Liver (tissue), 9 donors: Measurements from ENCODE around the gene SUGCT. TPM values are rescaled to one million over a fixed set of nuclear protein-coding genes. Genes with fewer than 3 reads are reported as not detected.

Source experiments
- DNase-seq: peaks from one replicate; pipeline ENCODE4 v3.0.0-alpha.2; 2017; ENCODE audit warnings: low spot score
- H3K27ac ChIP-seq, 2 donors: one replicate each; pipeline ENCODE4 v1.7.0; 2013; ENCODE audit warnings: inconsistent platforms in 2 of 2, low read length in 2 of 2, control low read depth in 1 of 2, low read depth in 1 of 2, mild to moderate bottlenecking in 1 of 2
- H3K27me3 ChIP-seq, 4 donors: one replicate each; pipeline versions ENCODE4 v1.6.1 to v1.7.0; 2013; ENCODE audit warnings: low read length in 3 of 4, inconsistent platforms in 1 of 4, mild to moderate bottlenecking in 1 of 4, moderate library complexity in 1 of 4; ENCODE audit not compliant: control insufficient read depth in 4 of 4, insufficient read depth in 4 of 4
- H3K36me3 ChIP-seq, 4 donors: one replicate each; pipeline versions ENCODE4 v1.6.1 to v1.7.0; 2013; ENCODE audit warnings: low read length in 3 of 4, mild to moderate bottlenecking in 3 of 4, low read depth in 1 of 4, moderate library complexity in 1 of 4; ENCODE audit not compliant: control insufficient read depth in 4 of 4, insufficient read depth in 3 of 4
- H3K4me1 ChIP-seq, 4 donors: one replicate each; pipeline versions ENCODE4 v1.6.1 to v1.7.0; 2013; ENCODE audit warnings: low read length in 3 of 4, mild to moderate bottlenecking in 3 of 4, moderate library complexity in 1 of 4; ENCODE audit not compliant: control insufficient read depth in 4 of 4, insufficient read depth in 4 of 4
- H3K4me3 ChIP-seq, 3 donors: one replicate each; pipeline versions ENCODE4 v1.6.1 to v1.7.0; 2013; ENCODE audit warnings: low read length in 3 of 3, control low read depth in 1 of 3, low read depth in 1 of 3, mild to moderate bottlenecking in 1 of 3
- H3K9ac ChIP-seq, 2 donors: one replicate each; pipeline ENCODE4 v1.7.0; 2013; ENCODE audit warnings: low read length in 2 of 2, mild to moderate bottlenecking in 2 of 2, moderate library complexity in 2 of 2, control low read depth in 1 of 2, low read depth in 1 of 2
- H3K9me3 ChIP-seq, 4 donors: one replicate each; pipeline versions ENCODE4 v1.6.1 to v1.7.0; 2013; ENCODE audit warnings: low read length in 3 of 4; ENCODE audit not compliant: control insufficient read depth in 4 of 4
- EGR1 ChIP-seq, 2 donors: IDR thresholded peaks; 2 replicates each; pipeline ENCODE4 v1.6.1; 2016 to 2018; ENCODE audit warnings: antibody characterized with exemption in 2 of 2, low read depth in 2 of 2
- FOXA1 ChIP-seq: IDR thresholded peaks from 2 replicates; pipeline ENCODE4 v1.6.1; 2016; ENCODE audit warnings: antibody characterized with exemption
- FOXA2 ChIP-seq: IDR thresholded peaks from 2 replicates; pipeline ENCODE4 v1.6.1; 2016; ENCODE audit warnings: antibody characterized with exemption
- HNF4A ChIP-seq, 2 donors: conservative IDR thresholded peaks; 2 replicates each; pipeline ENCODE4 v1.6.1; 2016; ENCODE audit warnings: antibody characterized with exemption in 2 of 2, mild to moderate bottlenecking in 2 of 2
- HNF4G ChIP-seq: IDR thresholded peaks from 2 replicates; pipeline ENCODE4 v1.6.1; 2016; ENCODE audit warnings: antibody characterized with exemption
- JUND ChIP-seq, 2 donors: IDR thresholded peaks; 2 replicates each; pipeline ENCODE4 v1.6.1; 2016; ENCODE audit warnings: antibody characterized with exemption in 2 of 2
- NR2F2 ChIP-seq: IDR thresholded peaks from 2 replicates; pipeline ENCODE4 v1.6.1; 2016; ENCODE audit warnings: antibody characterized with exemption
- RAD21 ChIP-seq, 2 donors: IDR thresholded peaks; 2 replicates each; pipeline ENCODE4 v1.6.1; 2016; ENCODE audit warnings: antibody characterized with exemption in 2 of 2, mild to moderate bottlenecking in 2 of 2
- RXRA ChIP-seq, 2 donors: IDR thresholded peaks; 2 replicates each; pipeline ENCODE4 v1.6.1; 2017 to 2018; ENCODE audit warnings: antibody characterized with exemption in 2 of 2, mild to moderate bottlenecking in 1 of 2
- SP1 ChIP-seq: IDR thresholded peaks from 2 replicates; pipeline ENCODE4 v1.6.1; 2018; ENCODE audit warnings: antibody characterized with exemption, mild to moderate bottlenecking
- TAF1 ChIP-seq: conservative IDR thresholded peaks from 2 replicates; pipeline ENCODE4 v1.6.1; 2016; ENCODE audit warnings: antibody characterized with exemption, mild to moderate bottlenecking
- YY1 ChIP-seq: IDR thresholded peaks from 2 replicates; pipeline ENCODE4 v1.6.1; 2016; ENCODE audit warnings: antibody characterized with exemption, mild to moderate bottlenecking
- WGBS: extraction: QIAGEN DNeasy Blood & Tissue Kit; methylation state at CpG from one replicate; pipeline ENCODE4 v1.1.7; 2013; 5-methylcytosine and 5-hydroxymethylcytosine counted together
- polyA plus RNA-seq, 2 donors: library from polyadenylated mRNA; stranded (reverse) in 1 of 2; unstranded in 1 of 2; fragments of 200-250 nt in 1 of 2; fragments of >200 nt in 1 of 2; fragmentation: Nextera tagmentation in 1 of 2; extraction: Ambion mirVana in 1 of 2; gene quantifications; one replicate each; pipeline versions ENCODE4 v1.2.1 to v1.2.3, GENCODE V29; 2013 to 2015
- total RNA-seq, 2 donors: library from RNA; depleted of rRNA; stranded (reverse); fragments of >200 nt; gene quantifications; one replicate each; pipeline ENCODE4 v1.2.3, GENCODE V29; 2014
- TF ChIP-seq, protein P1 (sequence below): IDR thresholded peaks from 2 replicates; pipeline ENCODE4 v1.6.1; 2016; ENCODE audit warnings: antibody characterized with exemption, mild to moderate bottlenecking
- TF ChIP-seq, protein P2 (sequence below): IDR thresholded peaks from 2 replicates; pipeline ENCODE4 v1.6.1; 2016; ENCODE audit warnings: antibody characterized with exemption
- TF ChIP-seq, protein P3 (sequence below): fragments of 150-350 bp; IDR thresholded peaks from 2 replicates; pipeline ENCODE4 v1.5.1; 2017; ENCODE audit warnings: improper control_type of control experiment, low read depth, low read length; ENCODE audit not compliant: missing input control
- TF ChIP-seq, protein P4 (sequence below): IDR thresholded peaks from 2 replicates; pipeline ENCODE4 v1.6.1; 2016; ENCODE audit warnings: antibody characterized with exemption
- TF ChIP-seq, protein P5 (sequence below): IDR thresholded peaks from 2 replicates; pipeline ENCODE4 v1.6.1; 2016; ENCODE audit warnings: antibody characterized with exemption
- donor health status: healthy.
- donor health status: healthy.
- donor health status: healthy.
- donor health status: healthy.
- donor health status: healthy.

Gene SUGCT
- total and polyA plus RNA-seq, 4 donors = 6.2 to 11.9 (median 9.9) TPM

DNA sequence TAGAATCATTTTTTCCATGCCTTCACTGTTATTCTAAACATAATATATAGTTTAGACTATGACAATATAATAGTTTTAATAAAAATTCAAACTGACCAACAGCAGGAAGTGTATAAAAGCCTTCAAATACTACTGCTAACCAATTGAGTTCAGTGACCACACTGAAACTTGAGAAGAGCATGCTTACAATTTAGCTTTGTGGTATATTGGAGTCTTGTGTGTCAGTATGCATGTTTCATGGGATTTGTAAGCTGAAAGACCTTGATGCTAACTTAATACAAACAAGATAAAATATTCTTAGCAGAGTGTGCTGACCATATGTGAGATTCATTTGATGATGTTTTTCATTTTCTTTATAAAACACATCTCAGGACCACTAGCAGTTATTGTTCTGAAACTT is 395.5 kb downstream of the SUGCT start:
- Histone ChIP-seq H3K27me3 (no peaks in the 10 kb centered on the region), H3K27ac (no peak overlapping the region), H3K9ac (no peak overlapping the region), H3K4me1 (no peaks in the 10 kb centered on the region), H3K9me3 (no peaks in the 10 kb centered on the region), H3K36me3 (no peaks in the 10 kb centered on the region), H3K4me3 (no peak overlapping the region)
- TF ChIP-seq, protein P1, sequence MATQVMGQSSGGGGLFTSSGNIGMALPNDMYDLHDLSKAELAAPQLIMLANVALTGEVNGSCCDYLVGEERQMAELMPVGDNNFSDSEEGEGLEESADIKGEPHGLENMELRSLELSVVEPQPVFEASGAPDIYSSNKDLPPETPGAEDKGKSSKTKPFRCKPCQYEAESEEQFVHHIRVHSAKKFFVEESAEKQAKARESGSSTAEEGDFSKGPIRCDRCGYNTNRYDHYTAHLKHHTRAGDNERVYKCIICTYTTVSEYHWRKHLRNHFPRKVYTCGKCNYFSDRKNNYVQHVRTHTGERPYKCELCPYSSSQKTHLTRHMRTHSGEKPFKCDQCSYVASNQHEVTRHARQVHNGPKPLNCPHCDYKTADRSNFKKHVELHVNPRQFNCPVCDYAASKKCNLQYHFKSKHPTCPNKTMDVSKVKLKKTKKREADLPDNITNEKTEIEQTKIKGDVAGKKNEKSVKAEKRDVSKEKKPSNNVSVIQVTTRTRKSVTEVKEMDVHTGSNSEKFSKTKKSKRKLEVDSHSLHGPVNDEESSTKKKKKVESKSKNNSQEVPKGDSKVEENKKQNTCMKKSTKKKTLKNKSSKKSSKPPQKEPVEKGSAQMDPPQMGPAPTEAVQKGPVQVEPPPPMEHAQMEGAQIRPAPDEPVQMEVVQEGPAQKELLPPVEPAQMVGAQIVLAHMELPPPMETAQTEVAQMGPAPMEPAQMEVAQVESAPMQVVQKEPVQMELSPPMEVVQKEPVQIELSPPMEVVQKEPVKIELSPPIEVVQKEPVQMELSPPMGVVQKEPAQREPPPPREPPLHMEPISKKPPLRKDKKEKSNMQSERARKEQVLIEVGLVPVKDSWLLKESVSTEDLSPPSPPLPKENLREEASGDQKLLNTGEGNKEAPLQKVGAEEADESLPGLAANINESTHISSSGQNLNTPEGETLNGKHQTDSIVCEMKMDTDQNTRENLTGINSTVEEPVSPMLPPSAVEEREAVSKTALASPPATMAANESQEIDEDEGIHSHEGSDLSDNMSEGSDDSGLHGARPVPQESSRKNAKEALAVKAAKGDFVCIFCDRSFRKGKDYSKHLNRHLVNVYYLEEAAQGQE = no peak
- TF ChIP-seq NR2F2 (no peak), FOXA2 (no peak), TAF1 (no peak), HNF4G (no peak), RAD21 (IDR thresholded peaks at IDR 0.05) (no peak), EGR1 (IDR thresholded peaks at IDR 0.05; ENCODE audit: low read depth in 2 of 2) (no peak), YY1 (no peak), FOXA1 (no peak), JUND (IDR thresholded peaks at IDR 0.05) (no peak), SP1 (no peak), RXRA (IDR thresholded peaks at IDR 0.05) (no peak), HNF4A (conservative IDR thresholded peaks at IDR 0.05) (no peak)
- TF ChIP-seq, protein P2, sequence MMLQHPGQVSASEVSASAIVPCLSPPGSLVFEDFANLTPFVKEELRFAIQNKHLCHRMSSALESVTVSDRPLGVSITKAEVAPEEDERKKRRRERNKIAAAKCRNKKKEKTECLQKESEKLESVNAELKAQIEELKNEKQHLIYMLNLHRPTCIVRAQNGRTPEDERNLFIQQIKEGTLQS = no peak
- TF ChIP-seq, protein P3, sequence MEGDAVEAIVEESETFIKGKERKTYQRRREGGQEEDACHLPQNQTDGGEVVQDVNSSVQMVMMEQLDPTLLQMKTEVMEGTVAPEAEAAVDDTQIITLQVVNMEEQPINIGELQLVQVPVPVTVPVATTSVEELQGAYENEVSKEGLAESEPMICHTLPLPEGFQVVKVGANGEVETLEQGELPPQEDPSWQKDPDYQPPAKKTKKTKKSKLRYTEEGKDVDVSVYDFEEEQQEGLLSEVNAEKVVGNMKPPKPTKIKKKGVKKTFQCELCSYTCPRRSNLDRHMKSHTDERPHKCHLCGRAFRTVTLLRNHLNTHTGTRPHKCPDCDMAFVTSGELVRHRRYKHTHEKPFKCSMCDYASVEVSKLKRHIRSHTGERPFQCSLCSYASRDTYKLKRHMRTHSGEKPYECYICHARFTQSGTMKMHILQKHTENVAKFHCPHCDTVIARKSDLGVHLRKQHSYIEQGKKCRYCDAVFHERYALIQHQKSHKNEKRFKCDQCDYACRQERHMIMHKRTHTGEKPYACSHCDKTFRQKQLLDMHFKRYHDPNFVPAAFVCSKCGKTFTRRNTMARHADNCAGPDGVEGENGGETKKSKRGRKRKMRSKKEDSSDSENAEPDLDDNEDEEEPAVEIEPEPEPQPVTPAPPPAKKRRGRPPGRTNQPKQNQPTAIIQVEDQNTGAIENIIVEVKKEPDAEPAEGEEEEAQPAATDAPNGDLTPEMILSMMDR = no peak
- TF ChIP-seq, protein P4, sequence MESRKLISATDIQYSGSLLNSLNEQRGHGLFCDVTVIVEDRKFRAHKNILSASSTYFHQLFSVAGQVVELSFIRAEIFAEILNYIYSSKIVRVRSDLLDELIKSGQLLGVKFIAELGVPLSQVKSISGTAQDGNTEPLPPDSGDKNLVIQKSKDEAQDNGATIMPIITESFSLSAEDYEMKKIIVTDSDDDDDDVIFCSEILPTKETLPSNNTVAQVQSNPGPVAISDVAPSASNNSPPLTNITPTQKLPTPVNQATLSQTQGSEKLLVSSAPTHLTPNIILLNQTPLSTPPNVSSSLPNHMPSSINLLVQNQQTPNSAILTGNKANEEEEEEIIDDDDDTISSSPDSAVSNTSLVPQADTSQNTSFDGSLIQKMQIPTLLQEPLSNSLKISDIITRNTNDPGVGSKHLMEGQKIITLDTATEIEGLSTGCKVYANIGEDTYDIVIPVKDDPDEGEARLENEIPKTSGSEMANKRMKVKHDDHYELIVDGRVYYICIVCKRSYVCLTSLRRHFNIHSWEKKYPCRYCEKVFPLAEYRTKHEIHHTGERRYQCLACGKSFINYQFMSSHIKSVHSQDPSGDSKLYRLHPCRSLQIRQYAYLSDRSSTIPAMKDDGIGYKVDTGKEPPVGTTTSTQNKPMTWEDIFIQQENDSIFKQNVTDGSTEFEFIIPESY = no peak
- TF ChIP-seq, protein P5, sequence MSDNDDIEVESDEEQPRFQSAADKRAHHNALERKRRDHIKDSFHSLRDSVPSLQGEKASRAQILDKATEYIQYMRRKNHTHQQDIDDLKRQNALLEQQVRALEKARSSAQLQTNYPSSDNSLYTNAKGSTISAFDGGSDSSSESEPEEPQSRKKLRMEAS = no peak
- DNase-seq = no peak

DNA sequence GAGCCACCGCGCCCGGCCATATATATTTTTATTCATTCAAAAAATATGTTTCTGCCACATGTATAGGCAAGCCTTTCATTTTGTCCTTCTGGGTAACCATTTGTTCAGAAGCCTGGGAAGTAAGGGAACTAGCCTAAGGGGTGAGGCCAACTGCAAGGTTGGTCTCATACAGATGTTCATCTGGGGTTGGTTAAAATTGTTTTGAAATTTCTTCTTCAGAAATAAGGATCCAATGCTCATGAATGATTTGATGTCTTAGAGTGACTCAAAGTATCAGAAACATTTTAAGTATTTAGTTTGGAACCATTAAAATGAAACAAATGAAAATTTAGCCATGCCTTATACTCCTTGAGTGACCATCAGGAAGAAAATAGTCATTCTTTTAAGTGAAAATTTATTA is 397.2 kb downstream of the SUGCT start:
- 96% methylated on average over 3 of the region's 3 CpGs for WGBS
- DNase-seq = no peak
- Histone ChIP-seq H3K27ac (no peak overlapping the region), H3K4me3 (no peak overlapping the region), H3K9ac (no peak overlapping the region), H3K4me1 (no peaks in the 10 kb centered on the region), H3K27me3 (no peaks in the 10 kb centered on the region), H3K36me3 (no peaks in the 10 kb centered on the region), H3K9me3 (no peaks in the 10 kb centered on the region)
- TF ChIP-seq TAF1 (no peak), JUND (IDR thresholded peaks at IDR 0.05) (no peak), YY1 (no peak), FOXA1 (no peak), RAD21 (IDR thresholded peaks at IDR 0.05) (no peak), NR2F2 (no peak), HNF4G (no peak)
- TF ChIP-seq, protein P2 = no peak
- TF ChIP-seq, protein P5 = no peak
- TF ChIP-seq, protein P4 = no peak
- TF ChIP-seq, protein P3 = no peak
